BJ (cell line): Measurements from ENCODE around the gene PLEKHA5. TPM values are rescaled to one million over a fixed set of nuclear protein-coding genes. Genes with fewer than 3 reads are reported as not detected.

ENCODE experiments used
- CTCF ChIA-PET: fragments of 350-600 bp; formaldehyde crosslinking; extraction: SDS; loops from one replicate; lab custom pipeline; 2021; ENCODE audit warnings: antibody characterized with exemption, inconsistent platforms; lab: Yijun Ruan, JAX
- POLR2A ChIA-PET: fragments of 300-600 bp; sonication (Branson Sonifier 250); formaldehyde crosslinking; extraction: SDS; loops from one replicate; lab custom pipeline; 2021; ENCODE audit warnings: antibody characterized with exemption; lab: Charles Lee
- DNase-seq: peaks from one replicate; pipeline ENCODE4 v3.0.0-alpha.2; 2011; ENCODE audit warnings: low read depth
- H3K27me3 ChIP-seq: 2 replicates; pipeline ENCODE4 v1.6.0; 2011; ENCODE audit warnings: low read length; ENCODE audit not compliant: control insufficient read depth, insufficient read depth
- H3K36me3 ChIP-seq: 2 replicates; pipeline ENCODE4 v1.5.1; 2011; ENCODE audit warnings: low read length; ENCODE audit not compliant: control insufficient read depth, insufficient read depth
- H3K4me3 ChIP-seq: 2 replicates; pipeline ENCODE4 v1.5.1; 2011; ENCODE audit warnings: low read depth, mild to moderate bottlenecking, control low read depth, low read length
- polyA plus RNA-seq: library from polyadenylated mRNA; depleted of rRNA; stranded (reverse); fragments of >200 nt; gene quantifications from 2 replicates; pipeline ENCODE4 v1.2.3, GENCODE V29; 2011
- TF ChIP-seq, protein P1 (sequence below): IDR thresholded peaks from 2 replicates; pipeline ENCODE4 v1.5.1; 2011; ENCODE audit warnings: low read depth, mild to moderate bottlenecking, control low read depth, inconsistent platforms, low read length, moderate library complexity; ENCODE audit not compliant: insufficient read depth

Gene PLEKHA5
- polyA plus RNA-seq, 1 experiment: 5.8 TPM

- TF ChIP-seq, protein P1, sequence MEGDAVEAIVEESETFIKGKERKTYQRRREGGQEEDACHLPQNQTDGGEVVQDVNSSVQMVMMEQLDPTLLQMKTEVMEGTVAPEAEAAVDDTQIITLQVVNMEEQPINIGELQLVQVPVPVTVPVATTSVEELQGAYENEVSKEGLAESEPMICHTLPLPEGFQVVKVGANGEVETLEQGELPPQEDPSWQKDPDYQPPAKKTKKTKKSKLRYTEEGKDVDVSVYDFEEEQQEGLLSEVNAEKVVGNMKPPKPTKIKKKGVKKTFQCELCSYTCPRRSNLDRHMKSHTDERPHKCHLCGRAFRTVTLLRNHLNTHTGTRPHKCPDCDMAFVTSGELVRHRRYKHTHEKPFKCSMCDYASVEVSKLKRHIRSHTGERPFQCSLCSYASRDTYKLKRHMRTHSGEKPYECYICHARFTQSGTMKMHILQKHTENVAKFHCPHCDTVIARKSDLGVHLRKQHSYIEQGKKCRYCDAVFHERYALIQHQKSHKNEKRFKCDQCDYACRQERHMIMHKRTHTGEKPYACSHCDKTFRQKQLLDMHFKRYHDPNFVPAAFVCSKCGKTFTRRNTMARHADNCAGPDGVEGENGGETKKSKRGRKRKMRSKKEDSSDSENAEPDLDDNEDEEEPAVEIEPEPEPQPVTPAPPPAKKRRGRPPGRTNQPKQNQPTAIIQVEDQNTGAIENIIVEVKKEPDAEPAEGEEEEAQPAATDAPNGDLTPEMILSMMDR: no peak
- Histone ChIP-seq H3K36me3 (peaks cover 2% of the 10 kb centered on the region), H3K4me3 (no peak overlapping the region), H3K27me3 (no peaks in the 10 kb centered on the region)
- ChIA-PET CTCF (no interaction called here), POLR2A (no interaction called here)
- DNase-seq: no peak
Observed at GRCh38 chr12:19276767-19277166, 147.2 kb downstream of the PLEKHA5 start.

DNA sequence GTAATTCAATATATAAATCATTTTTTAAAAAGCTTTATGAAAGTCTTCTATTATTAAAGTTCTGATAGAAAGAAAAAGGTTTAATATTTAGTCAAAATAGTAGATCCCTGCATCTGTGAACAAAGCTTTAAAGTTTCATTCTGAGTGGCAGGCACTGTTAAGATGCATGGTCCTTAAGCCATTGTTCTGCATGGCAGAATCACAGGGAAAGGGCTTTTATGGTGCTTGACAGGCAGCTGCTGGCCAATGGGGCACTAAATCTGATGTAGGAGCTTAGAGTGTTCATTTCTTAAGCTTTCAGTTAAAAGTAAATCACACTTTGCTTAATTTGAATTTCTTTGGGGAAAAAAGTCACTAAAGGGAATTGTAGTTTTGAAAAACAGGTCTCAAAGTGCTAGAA, 148.2 kb downstream of the PLEKHA5 start:
- Histone ChIP-seq H3K4me3 (no peak overlapping the region), H3K27me3 (no peaks in the 10 kb centered on the region), H3K36me3 (peaks cover 2% of the 10 kb centered on the region)
- DNase-seq: no peak
- TF ChIP-seq, protein P1: no peak
- ChIA-PET POLR2A (no interaction called here), CTCF (interaction anchor here (0.6 to 1.6 kb wide), 3 partner anchors 11 to 91 kb away, joined by 3 to 9 read pairs (median 4); no protein-coding TSS in a partner anchor)

GRCh38 chr12:19278407-19278806, 148.9 kb downstream of the PLEKHA5 start:
- Histone ChIP-seq H3K4me3 (no peak overlapping the region), H3K27me3 (no peaks in the 10 kb centered on the region), H3K36me3 (peaks cover 4% of the 10 kb centered on the region)
- CTCF ChIA-PET: interaction anchor here (1.1 to 1.6 kb wide), 2 partner anchors 18 to 92 kb away, joined by 3 to 9 read pairs; no protein-coding TSS in a partner anchor
- TF ChIP-seq, protein P1: no peak
- POLR2A ChIA-PET: no interaction called here
- no peak for DNase-seq

- TF ChIP-seq, protein P1: no peak
- ChIA-PET CTCF (no interaction called here), POLR2A (no interaction called here)
Observed at GRCh38 chr12:19282133-19282699, 152.7 kb downstream of the PLEKHA5 start.

DNA sequence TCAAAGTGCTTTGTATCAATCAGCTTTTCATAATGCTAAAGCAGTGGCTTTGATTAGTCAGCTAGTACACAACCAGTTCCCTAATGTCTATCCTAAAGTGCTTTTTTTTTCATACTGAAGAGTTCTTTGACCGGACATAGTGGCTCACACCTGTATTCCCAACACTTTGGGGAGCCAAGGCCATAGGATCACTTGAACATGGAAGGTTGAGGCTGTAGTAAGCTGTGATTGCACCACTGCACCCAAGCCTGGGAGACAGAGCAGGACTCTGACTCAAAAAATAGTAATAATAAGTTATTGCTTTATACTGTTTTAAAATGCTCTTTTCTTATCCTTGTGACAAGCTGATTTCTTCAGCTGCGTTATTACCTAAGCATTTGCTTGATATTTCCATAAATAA, 155.1 kb downstream of the PLEKHA5 start:
- ChIA-PET POLR2A (no interaction called here), CTCF (interaction anchor here (0.5 to 0.9 kb wide), 3 partner anchors 20 to 102 kb away, joined by 3 read pairs; no protein-coding TSS in a partner anchor)
- H3K36me3 ChIP-seq: peaks cover 4% of the 10 kb centered on the region
- TF ChIP-seq, protein P1: no peak
- no peak overlapping the region for H3K4me3 ChIP-seq
- no peak for DNase-seq
- H3K27me3 ChIP-seq: no peaks in the 10 kb centered on the region

More at GRCh38 chr12:19282133-19282699, 152.7 kb downstream of the PLEKHA5 start:
- no peak for DNase-seq
- H3K36me3 ChIP-seq: peaks cover 4% of the 10 kb centered on the region
- H3K4me3 ChIP-seq: no peak overlapping the region
- no peaks in the 10 kb centered on the region for H3K27me3 ChIP-seq
